ENCODE data around the gene RDX. TPM values are rescaled to one million over a fixed set of nuclear protein-coding genes. Genes with fewer than 3 reads are reported as not detected.
A peak's percentile ranks its signal among the peaks of the same experiment; 100 is the strongest.
"Not testable (repeated sequence)": the region's sequence is repeated elsewhere in the genome, so short reads cannot be mapped to it uniquely, and the experiment has no call there.

The RDX gene
- total RNA-seq, 1 experiment from 2014 or later, result 196 TPM

DNA sequence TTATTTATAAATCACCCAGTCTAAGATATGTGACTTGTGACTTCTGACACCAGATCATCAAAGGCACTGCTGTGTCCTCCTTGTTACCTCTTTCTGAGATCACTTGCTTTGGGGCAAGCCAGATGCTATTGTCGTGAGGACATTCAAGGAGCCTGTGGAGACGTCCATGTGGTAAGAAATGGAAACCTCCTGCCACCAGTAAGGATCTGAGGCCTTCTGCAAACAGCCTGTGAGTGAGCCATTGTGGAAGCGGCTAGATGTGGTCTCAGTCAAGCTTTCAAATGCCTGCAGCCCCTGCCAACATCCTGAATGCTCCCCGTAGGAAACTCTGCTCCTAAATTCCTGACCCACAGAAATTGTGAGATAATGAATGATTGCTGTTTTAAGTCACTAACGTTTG lies 11.7 kb upstream of the RDX start:
- Histone ChIP-seq H3K9me3 (ENCODE audit: insufficient read depth, low read depth) (no peaks in the 10 kb centered on the region), H3K9me2 (ENCODE audit: insufficient read depth) (no peaks in the 10 kb centered on the region), H3K79me2 (ENCODE audit: low read depth) (no peaks in the 10 kb centered on the region), H3K4me3 (no peak overlapping the region), H3K27me3 (ENCODE audit: insufficient read depth, low read depth) (no peaks in the 10 kb centered on the region), H4K20me1 (ENCODE audit: insufficient read depth) (no peaks in the 10 kb centered on the region), H3K4me2 (no peak overlapping the region), H3F3A (ENCODE audit: insufficient read depth, low read depth) (peaks cover 42% of the 10 kb centered on the region), H3K27ac (no peak overlapping the region), H3K4me1 (replicated peaks; ENCODE audit: insufficient read depth) (peaks cover 71% of the 10 kb centered on the region), H3K36me3 (ENCODE audit: low read depth) (no peaks in the 10 kb centered on the region), H2AFZ (no peak overlapping the region)
- intact Hi-C loops (cut with micrococcal nuclease; ENCODE audit: unreplicated experiment), result no loop called here
- CTCF ChIA-PET, result no interaction called here
- DNase-seq, result no peak
- TF ChIP-seq EZH2 (IDR thresholded peaks at IDR 0.05; ENCODE audit: low read depth), result no peak
- TF ChIP-seq, protein P1, sequence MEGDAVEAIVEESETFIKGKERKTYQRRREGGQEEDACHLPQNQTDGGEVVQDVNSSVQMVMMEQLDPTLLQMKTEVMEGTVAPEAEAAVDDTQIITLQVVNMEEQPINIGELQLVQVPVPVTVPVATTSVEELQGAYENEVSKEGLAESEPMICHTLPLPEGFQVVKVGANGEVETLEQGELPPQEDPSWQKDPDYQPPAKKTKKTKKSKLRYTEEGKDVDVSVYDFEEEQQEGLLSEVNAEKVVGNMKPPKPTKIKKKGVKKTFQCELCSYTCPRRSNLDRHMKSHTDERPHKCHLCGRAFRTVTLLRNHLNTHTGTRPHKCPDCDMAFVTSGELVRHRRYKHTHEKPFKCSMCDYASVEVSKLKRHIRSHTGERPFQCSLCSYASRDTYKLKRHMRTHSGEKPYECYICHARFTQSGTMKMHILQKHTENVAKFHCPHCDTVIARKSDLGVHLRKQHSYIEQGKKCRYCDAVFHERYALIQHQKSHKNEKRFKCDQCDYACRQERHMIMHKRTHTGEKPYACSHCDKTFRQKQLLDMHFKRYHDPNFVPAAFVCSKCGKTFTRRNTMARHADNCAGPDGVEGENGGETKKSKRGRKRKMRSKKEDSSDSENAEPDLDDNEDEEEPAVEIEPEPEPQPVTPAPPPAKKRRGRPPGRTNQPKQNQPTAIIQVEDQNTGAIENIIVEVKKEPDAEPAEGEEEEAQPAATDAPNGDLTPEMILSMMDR (conservative IDR thresholded peaks at IDR 0.05), result no peak
- POLR2A ChIA-PET (ENCODE audit: unreplicated experiment), result no interaction called here
- BruUV-seq (replicated peaks), result no TSS peak

- H2AFZ ChIP-seq; CTCF ChIA-PET; BruUV-seq (replicated peaks); DNase-seq; H3K4me3 ChIP-seq; intact Hi-C loops (cut with micrococcal nuclease; ENCODE audit: unreplicated experiment); H3K36me3 ChIP-seq (ENCODE audit: low read depth); H3K27me3 ChIP-seq (ENCODE audit: insufficient read depth, low read depth); H3K9me3 ChIP-seq (ENCODE audit: insufficient read depth, low read depth); H4K20me1 ChIP-seq (ENCODE audit: insufficient read depth); H3K79me2 ChIP-seq (ENCODE audit: low read depth); H3K9me2 ChIP-seq (ENCODE audit: insufficient read depth): not testable (repeated sequence)
- Histone ChIP-seq H3F3A (ENCODE audit: insufficient read depth, low read depth) (peaks cover 29% of the 10 kb centered on the region), H3K27ac (peak overlapping the region; percentile 14; the same call in 1 of the 2 replicates), H3K4me2 (peak overlapping the region; percentile 8; the same call in 1 of the 2 replicates), H3K4me1 (replicated peaks; ENCODE audit: insufficient read depth) (peaks cover 53% of the 10 kb centered on the region)
- POLR2A ChIA-PET (ENCODE audit: unreplicated experiment), result interaction anchor here (0.6 kb wide), 2 partner anchors 9 to 32 kb away, joined by 3 to 4 read pairs; no protein-coding TSS in a partner anchor
Observed at GRCh38 chr11:110306019-110306388, 9.6 kb upstream of the RDX start.

GRCh38 chr11:110305169-110306018 lies 9.0 kb upstream of the RDX start:
- POLR2A ChIA-PET (ENCODE audit: unreplicated experiment), result interaction anchor here (0.6 kb wide), 2 partner anchors 32 to 42 kb away, joined by 3 to 8 read pairs; no protein-coding TSS in a partner anchor
- Histone ChIP-seq H4K20me1 (ENCODE audit: insufficient read depth) (no peaks in the 10 kb centered on the region), H3K79me2 (ENCODE audit: low read depth) (no peaks in the 10 kb centered on the region), H3K4me2 (peak overlapping the region; percentile 8; the same call in 1 of the 2 replicates), H3K9me3 (ENCODE audit: insufficient read depth, low read depth) (no peaks in the 10 kb centered on the region; the same call in 1 of the 2 replicates), H3K4me3 (no peak overlapping the region), H3K27ac (peak overlapping the region; percentile 14; the same call in 1 of the 2 replicates), H3K36me3 (ENCODE audit: low read depth) (no peaks in the 10 kb centered on the region), H2AFZ (no peak overlapping the region), H3F3A (ENCODE audit: insufficient read depth, low read depth) (peaks cover 29% of the 10 kb centered on the region), H3K9me2 (ENCODE audit: insufficient read depth) (no peaks in the 10 kb centered on the region), H3K27me3 (ENCODE audit: insufficient read depth, low read depth) (no peaks in the 10 kb centered on the region), H3K4me1 (replicated peaks; ENCODE audit: insufficient read depth) (peaks cover 46% of the 10 kb centered on the region)
- CTCF ChIA-PET, result interaction anchor here (0.5 kb wide), 1 partner anchor 15 kb away, joined by 5 read pairs; no protein-coding TSS in a partner anchor
- intact Hi-C loops (cut with micrococcal nuclease; ENCODE audit: unreplicated experiment), result no loop called here
- BruUV-seq (replicated peaks), result no TSS peak
- peak in 1 of 2 experiments; percentile 95 for DNase-seq
- TF ChIP-seq, protein P1 (conservative IDR thresholded peaks at IDR 0.05), result no peak
- TF ChIP-seq EZH2 (IDR thresholded peaks at IDR 0.05; ENCODE audit: low read depth), result no peak

Data from PC-9 (cell line).